Effector CD4-positive, alpha-beta T cell (primary cell): Measurements from ENCODE around the gene OR12D2. TPM values are rescaled to one million over a fixed set of nuclear protein-coding genes. Genes with fewer than 3 reads are reported as not detected.
"Not testable (repeated sequence)": the region's sequence is repeated elsewhere in the genome, so short reads cannot be mapped to it uniquely, and the experiment has no call there.

Experiments
- DNase-seq: peaks from one replicate; pipeline ENCODE4 v3.0.0-alpha.2; 2020
- total RNA-seq: gene quantifications from one replicate; lab custom pipeline; 2026; lab: John Stamatoyannopoulos, UW

OR12D2 gene, protein sequence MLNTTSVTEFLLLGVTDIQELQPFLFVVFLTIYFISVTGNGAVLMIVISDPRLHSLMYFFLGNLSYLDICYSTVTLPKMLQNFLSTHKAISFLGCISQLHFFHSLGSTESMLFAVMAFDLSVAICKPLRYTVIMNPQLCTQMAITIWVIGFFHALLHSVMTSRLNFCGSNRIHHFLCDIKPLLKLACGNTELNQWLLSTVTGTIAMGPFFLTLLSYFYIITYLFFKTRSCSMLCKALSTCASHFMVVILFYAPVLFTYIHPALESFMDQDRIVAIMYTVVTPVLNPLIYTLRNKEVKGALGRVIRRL
- not detected for total RNA-seq

DNA sequence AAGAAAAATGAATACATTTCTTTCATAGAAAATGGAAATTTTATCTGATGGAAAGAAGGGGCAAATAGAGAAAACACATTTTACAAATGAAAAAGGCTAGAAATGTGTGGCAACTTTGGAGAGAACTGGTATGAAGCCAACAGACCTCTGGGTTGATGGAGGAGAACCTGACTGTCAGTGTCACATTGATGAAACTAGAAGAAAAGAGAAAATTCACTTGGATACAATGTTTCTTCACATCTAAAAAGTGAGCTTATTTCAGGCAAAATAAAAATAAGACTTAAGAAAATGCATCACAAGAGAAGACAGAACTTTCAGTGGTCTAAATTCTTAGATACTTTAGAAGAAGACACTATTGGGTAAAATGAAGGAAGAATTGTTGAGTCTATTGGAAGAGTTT is at the start of gene OR12D2:
Gene OR12D2 (plus strand): TSS at position 301 of the 400 bp plus-strand sequence. CDS start 1,069 bp downstream, outside the sequence.
- DNase-seq = no peak

DNA sequence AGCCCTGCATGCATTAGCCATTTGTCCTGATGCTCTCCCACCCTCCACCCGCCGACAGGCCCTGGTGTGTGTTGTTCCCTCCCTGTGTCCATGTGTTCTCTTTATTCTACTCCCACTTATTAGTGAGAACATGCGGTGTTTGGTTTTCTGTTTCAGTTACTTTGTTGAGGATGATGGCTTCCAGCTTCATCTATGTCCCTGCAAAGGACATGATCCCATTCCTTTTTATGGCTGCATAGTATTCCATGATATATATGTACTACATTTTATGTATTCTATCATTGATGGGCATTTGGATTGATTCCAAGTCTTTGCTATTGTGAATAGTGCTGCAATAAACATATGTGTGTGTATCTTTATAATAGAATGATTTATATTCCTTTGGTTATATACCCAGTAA is 46.1 kb upstream of the OR12D2 start:
- not testable (repeated sequence) for DNase-seq

DNA sequence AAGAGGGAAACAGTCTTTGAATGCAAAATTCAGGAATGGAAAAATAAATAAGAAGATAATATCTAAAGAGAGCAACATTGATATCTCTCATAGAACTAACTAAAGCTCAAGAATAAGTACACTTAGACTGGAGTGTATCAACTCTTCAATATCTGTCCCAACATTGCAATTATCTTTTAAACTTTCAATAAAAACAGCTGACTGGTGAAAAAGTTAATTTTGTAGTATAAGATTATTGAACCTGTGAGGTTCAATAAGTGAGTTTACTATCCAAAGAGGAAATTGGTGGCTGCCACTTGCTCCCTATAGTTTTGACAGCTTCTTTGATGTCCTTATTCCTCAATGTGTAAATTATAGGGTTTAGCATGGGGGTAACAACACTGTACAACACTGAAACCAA is 40.5 kb upstream of the OR12D2 start:
- no peak for DNase-seq

DNA sequence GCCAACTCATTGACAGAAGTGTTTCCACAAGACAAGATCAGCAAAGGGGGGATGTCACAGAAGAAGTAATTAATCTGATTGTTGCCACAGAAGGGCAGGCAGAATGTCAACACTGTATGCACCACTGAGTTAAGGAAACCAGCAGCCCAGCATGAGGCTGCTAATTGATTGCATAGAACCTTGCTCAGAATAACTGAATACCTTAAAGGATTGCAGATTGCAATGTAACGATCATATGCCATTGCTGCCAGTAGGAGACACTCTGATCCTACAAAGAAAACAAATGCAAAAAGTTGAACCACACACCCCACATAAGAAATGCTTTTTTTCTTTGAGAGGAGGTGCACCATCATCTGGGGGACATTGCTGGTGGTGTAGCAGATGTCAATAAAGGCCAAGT is 39.8 kb upstream of the OR12D2 start:
- DNase-seq = no peak

DNA sequence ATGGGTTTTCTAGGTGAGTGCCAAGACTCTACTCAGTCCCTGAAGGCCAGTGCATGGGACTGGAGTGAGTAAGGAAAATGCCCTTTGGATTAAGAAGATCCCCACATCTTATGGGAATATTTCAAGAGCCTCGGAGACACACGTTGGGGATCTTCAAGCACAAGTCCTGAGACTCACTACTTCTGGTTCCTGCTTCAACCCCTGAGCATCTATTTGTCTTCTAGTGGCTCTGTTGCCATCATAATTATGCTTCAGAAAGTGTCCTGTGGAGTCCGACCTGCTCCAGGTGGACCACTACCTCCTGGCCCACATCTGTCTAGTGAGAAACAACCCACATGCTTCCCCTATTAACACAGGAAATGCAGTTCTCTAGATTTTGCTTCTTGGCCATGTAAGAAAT is 26.7 kb upstream of the OR12D2 start, which contains the start of gene OR5V1:
Gene OR5V1 (minus strand): TSS at position 101 of the 400 bp plus-strand sequence. CDS start 12,670 bp downstream, outside the sequence.
- DNase-seq = no peak

DNA sequence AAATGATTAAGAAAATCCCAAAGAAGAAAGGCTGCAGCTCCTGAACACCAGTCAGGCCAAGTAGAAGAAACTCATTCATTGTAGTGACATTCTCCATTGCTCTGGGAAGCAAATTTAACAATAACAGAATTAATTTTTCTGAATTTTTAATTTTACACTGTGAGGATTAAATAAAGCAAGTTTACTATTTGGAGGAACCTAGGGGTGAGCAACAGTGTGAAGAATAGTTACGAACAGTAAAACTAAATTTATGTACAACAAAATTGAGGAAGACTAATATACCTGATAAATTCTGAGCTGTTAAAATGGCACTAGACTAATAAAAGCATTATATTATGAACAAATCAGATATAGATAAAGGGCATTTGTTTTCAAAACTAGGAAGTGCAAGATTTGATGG is 20.2 kb upstream of the OR12D2 start, which contains the start of gene OR12D3:
Gene OR12D3 (minus strand): TSS at position 101 of the 400 bp plus-strand sequence. CDS start 4 bp downstream, at position 97.
- DNase-seq = no peak

DNA sequence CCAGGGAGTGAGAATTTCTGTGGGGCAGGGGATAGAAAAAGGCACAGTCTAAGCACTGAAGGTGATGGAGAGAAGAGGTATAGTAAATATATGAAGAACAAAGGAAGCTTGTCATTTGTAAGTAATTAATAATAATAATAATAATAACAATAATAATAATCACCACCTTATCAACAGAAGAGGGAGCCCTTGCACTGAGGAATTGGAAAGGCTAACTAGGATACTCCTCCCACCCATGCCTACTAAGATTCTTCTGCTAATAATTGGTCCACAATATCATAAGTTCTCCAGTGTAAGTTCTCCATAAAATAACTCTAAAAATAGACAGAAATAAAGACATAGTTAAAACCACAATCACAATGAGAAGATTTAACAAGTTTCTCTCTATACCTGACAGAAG is 19.4 kb upstream of the OR12D2 start:
- DNase-seq = no peak

DNA sequence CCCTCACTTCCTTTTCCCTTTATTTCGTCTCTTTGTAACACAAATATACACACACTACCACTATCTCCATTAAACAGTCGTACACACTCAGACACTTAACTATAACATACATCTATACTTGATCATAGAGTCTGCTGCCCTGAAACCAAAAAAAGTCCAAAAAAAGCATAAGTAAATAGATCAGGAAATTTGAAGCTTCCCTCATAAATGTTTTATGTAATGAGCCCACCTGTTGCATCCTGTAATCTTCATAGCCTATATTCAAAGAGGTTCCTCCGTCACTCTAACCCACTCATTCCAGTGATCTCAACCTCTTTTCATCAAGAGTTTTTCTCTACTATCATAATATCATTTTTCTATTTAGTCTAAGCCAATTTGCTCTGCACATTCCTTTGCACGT is 6.9 kb upstream of the OR12D2 start:
- no peak for DNase-seq

DNA sequence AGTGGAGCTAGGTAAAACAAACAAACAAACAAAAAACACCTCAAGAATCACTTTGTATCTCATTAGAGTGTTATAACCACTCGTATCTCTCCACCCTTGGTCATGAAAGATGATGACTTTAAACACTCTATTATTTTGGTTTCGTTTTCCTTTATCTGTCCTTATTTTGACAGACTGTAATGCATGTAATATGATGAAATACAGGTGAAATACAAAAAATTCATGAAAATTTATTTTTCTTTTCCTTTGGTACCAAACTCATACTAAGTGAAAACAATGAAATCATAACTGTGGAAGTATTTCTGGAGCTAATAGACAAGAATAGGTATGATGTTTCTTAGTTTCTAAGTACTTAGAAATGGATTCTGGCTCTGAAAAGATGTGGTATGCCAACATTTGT is 4.1 kb downstream of the OR12D2 start:
- DNase-seq = no peak

DNA sequence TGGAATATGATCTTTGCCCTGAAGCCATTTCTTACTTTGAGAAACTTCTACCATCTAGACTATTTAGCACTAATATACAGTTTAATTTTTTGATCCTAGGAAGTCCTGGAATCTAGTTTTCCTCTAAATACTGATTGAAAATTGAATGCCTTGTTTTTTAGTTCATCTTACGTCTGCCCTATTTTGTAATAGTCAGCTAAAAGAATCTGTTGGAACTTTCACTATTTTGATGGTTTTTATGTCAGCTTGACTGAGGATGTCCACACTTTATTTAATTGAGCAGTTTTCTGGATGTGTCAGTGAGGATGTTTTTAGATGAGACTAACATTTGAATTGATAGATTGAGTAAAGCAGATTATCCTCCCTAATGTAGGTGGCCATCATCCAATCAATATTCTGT is 8.4 kb downstream of the OR12D2 start:
- DNase-seq = no peak

DNA sequence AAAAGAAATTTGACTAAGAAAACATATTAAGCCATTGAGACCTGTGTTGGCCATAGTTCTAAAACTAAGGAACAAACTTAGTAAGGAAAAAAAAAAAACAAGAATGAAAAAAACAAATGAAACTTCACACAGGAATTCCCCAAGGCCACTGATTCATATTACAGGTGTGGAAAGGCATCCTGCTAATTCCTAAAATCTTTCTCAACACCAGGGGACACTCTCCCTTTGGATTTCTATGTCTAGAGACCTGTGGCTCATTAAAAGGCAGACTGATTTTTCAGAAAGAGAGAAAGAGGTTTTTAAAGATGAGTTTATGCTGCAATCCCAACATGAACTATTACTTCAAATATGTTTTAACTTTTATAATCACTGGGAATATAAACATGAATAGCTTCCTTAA is 19.2 kb downstream of the OR12D2 start, which contains the start of gene OR12D1:
Gene OR12D1 (plus strand): TSS at position 341 of the 400 bp plus-strand sequence.
- no peak for DNase-seq

DNA sequence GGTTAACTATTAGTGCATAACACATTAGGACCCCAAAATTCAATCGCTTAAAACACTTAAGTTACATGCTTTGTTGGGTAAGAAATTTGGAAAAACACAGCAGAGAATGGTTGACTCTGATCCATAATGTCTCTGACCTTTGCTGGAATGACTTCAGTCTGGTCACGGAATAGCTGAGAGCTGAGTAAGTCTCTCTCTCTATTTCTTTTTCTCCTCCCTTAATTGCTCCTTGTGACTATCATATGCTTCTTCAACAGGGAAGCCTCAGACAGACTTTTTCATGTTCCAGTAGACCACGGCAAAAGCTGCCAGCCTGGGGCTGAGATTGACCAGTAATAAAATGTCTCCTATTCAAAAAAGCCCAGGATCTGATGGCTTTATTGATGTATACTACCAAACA is 24.1 kb downstream of the OR12D2 start:
- no peak for DNase-seq

DNA sequence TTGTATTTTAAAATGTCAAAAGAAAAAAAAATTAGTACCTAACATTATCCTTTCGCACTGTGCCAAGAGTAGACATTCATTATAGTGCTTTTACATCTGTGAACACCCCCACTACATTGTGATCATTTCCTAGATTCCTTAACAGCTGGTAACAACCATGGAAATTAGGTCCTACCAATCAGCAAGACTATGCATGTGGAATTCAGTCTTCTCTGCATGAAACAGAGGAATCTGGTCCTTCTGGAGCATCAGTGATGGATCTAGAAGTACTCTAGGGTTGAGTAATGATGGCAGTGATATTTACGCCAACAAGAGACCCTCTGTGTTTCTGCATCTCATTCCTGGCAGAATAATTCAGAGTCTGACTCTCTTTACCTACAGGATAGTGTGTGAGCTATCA is 28.7 kb downstream of the OR12D2 start:
- no peak for DNase-seq

DNA sequence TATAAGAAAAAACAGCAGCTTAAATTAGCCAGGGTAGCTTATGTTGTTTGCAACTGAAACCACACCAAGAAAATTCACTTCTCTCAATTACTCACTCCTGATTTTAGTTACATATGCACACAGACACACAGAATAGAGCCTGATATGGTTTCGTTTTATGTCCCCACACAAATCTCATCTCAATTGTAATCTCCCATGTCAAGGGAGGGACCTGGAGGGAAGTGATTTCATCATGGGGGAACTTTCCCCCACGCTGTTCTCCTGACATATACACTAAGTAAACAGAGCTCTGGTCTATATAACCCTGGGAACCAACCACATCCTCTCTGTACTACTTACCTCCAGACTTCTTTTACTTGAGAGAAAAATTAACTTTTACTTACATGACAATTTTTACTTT is 29.1 kb downstream of the OR12D2 start:
- DNase-seq = no peak

DNA sequence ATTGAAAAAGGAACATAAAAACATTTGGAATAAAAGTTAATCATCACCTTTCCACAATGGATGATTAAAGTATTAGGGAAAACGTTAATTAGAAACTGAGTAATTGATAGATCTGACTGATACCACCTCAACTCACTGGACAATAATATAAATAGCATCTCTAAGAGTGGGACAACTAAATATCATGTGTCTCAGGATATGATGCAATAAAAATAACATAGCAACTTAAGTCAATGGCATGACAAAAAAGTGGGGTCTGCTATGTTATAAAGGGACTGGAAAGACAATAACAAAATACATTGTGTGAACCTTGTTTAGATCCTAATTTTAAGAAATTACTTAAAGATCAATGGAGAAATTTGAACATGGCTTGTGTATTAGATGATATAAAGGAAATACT is 29.6 kb downstream of the OR12D2 start:
- no peak for DNase-seq

DNA sequence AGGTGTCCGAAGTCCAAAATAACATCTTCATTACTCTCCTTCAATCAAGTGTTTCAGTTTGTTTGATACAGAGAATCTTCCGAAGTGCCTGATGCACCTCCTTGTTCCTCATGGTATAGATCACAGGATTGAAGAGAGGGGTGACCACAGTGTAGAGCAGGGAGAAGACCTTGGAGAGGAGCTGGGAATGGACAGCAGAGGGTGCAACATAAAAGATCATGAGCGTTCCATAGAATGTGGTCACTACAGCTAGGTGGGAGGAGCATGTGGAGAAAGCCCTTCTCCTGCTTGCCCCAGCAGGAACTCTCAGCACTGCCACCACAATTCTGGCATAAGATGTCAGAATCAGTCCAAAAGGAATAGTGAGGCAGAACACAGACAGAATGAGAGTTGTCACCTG is 31.2 kb downstream of the OR12D2 start:
- no peak for DNase-seq

DNA sequence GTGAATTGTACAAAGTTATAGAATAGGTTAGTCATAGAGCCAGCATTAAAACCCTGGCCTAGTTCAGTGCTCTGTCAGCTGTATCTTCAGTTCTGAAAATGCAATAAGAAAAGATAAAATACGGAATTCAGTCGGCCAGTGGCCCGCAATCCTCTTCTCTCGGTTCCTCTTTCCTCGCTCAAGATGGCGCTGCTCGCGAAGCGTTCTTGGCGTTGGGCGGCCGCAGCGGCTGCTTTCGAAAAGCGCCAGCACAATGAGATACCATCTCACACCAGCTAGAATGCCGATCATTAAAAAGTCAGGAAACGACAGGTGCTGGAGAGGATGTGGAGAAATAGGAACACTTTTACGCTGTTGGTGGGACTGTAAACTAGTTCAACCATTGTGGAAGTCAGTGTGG is 41.3 kb downstream of the OR12D2 start:
- not testable (repeated sequence) for DNase-seq

DNA sequence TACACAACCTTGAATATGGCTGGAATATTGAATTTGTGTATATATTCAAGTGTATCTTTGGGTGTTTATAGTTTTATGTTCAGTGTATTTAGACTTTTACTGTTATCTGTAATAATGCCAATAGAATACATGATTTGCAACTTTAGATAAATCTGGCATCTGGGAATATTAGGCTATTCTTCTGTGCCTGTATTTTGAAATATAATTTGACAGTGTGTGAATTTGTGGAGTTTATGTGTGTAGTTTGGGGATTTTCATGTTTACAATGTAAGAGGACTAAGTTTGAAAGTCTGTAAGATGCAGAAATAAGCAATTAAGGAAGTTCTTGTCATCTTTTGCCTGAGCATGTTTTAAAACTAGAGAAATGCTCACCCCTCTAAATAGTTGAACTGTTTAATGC is 43.6 kb downstream of the OR12D2 start, which contains the start of gene OR10C1:
Gene OR10C1 (plus strand): TSS at position 301 of the 400 bp plus-strand sequence. CDS start 710 bp downstream, outside the sequence.
- no peak for DNase-seq

DNA sequence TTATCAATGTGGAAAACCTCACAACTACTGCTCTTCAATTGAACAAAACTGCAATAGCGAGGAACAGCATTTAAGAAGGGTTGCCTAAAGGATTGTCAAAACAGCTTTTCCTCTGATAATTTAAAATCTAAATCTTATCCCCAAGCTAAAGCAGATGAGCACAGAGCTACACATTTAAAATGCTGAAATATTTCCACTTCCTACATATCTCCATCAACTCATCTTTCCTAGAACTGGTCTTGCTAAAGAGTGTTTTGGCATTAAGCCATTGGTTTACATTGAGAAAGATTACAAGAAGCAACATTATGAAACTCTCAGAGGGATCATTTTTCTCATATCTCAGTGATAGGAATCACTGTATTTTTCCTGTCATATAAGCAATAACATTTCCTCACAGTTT is 47.3 kb downstream of the OR12D2 start:
- no peak for DNase-seq

DNA sequence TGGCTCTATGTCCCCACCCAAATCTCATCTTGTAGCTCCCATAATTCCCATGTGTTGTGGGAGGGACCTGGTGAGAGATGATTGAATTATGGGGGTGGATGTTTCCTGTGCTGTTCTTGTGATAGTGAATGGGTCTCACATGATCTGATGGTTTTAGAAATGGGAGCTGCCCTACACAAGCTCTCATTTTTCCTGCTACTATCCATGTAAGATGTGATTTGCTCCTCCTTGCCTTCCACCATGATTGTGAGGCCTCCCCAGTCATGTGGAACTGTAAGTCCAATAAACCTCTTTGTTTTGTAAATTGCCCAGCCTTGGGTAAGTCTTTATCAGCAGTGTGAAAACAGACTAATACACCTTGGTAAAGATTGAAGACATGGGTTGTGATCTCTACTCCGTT is 48.6 kb downstream of the OR12D2 start:
- not testable (repeated sequence) for DNase-seq
